SK-N-SH treated with all-trans-retinoic acid at 6 μM for 48 hours (cell line): ENCODE results near the gene FOXF2.

Experiments
- ATAC-seq: fragments of 200-7000 bp; cut with Tn5 transposase; 3 replicates; pipeline ENCODE4 v1.9.1; 2020; ENCODE audit warnings: mild to moderate bottlenecking, moderate library complexity
- BACH2 ChIP-seq: fragments of 250-450 bp; sonication (Bioruptor Pico); IDR thresholded peaks from 2 replicates; pipeline ENCODE4 v1.9.0; 2021; ENCODE audit warnings: mild to moderate bottlenecking, borderline replicate concordance
- CSDC2 ChIP-seq: fragments of 250-450 bp; sonication (Bioruptor Pico); IDR thresholded peaks from 2 replicates; pipeline ENCODE4 v1.5.0; 2020; ENCODE audit warnings: mild to moderate bottlenecking, moderate library complexity
- ESRRG ChIP-seq: fragments of 250-450 bp; sonication (Bioruptor Pico); IDR thresholded peaks from 2 replicates; pipeline ENCODE4 v1.6.1; 2021; ENCODE audit warnings: mild to moderate bottlenecking
- GLIS3 ChIP-seq: fragments of 250-450 bp; sonication (Bioruptor Pico); IDR thresholded peaks from 2 replicates; pipeline ENCODE4 v1.5.0; 2020; ENCODE audit warnings: mild to moderate bottlenecking, moderate library complexity
- ISL1 ChIP-seq: fragments of 250-450 bp; sonication (Bioruptor Pico); IDR thresholded peaks from 2 replicates; pipeline ENCODE4 v2.1.2; 2022; ENCODE audit warnings: mild to moderate bottlenecking, moderate library complexity
- PPARA ChIP-seq: fragments of 250-450 bp; sonication (Bioruptor Pico); IDR thresholded peaks from 2 replicates; pipeline ENCODE4 v1.5.0; 2020; ENCODE audit warnings: mild to moderate bottlenecking, borderline replicate concordance
- RARB ChIP-seq: fragments of 250-450 bp; sonication (Bioruptor Pico); IDR thresholded peaks from 2 replicates; pipeline ENCODE4 v1.8.0; 2021; ENCODE audit warnings: mild to moderate bottlenecking, moderate library complexity
- SNAI2 ChIP-seq: fragments of 250-450 bp; sonication (Bioruptor Pico); IDR thresholded peaks from 2 replicates; pipeline ENCODE4 v1.5.0; 2020; ENCODE audit warnings: mild to moderate bottlenecking, moderate library complexity
- TCF4 ChIP-seq: fragments of 250-450 bp; sonication (Bioruptor Pico); IDR thresholded peaks from 2 replicates; pipeline ENCODE4 v1.8.0; 2021; ENCODE audit warnings: mild to moderate bottlenecking, moderate library complexity, borderline replicate concordance
- TOX ChIP-seq: fragments of 250-450 bp; sonication (Bioruptor Pico); IDR thresholded peaks from 2 replicates; pipeline ENCODE4 v1.8.0; 2021; ENCODE audit warnings: mild to moderate bottlenecking, moderate library complexity, borderline replicate concordance
- ZC3H10 ChIP-seq: fragments of 250-450 bp; sonication (Bioruptor Pico); IDR thresholded peaks from 2 replicates; pipeline ENCODE4 v1.5.1; 2021; ENCODE audit warnings: mild to moderate bottlenecking, moderate library complexity
- ZFP3 ChIP-seq: fragments of 250-450 bp; sonication (Bioruptor Pico); IDR thresholded peaks from 2 replicates; pipeline ENCODE4 v1.5.0; 2020; ENCODE audit warnings: mild to moderate bottlenecking, moderate library complexity
- ZFP30 ChIP-seq: fragments of 450-650 bp; formaldehyde crosslinking; IDR thresholded peaks from 2 replicates; pipeline ENCODE4 v1.5.0; 2022; ENCODE audit warnings: mild to moderate bottlenecking, moderate library complexity
- ZNF70 ChIP-seq: fragments of 450-650 bp; formaldehyde crosslinking; IDR thresholded peaks from 2 replicates; pipeline ENCODE4 v1.5.0; 2020; ENCODE audit warnings: mild to moderate bottlenecking, moderate library complexity
- TF ChIP-seq, protein P1 (sequence below): fragments of 250-450 bp; sonication (Bioruptor Pico); IDR thresholded peaks from 2 replicates; pipeline ENCODE4 v1.5.0; 2020; ENCODE audit warnings: mild to moderate bottlenecking, moderate library complexity
- TF ChIP-seq, protein P2 (sequence below): fragments of 250-450 bp; sonication (Bioruptor Pico); IDR thresholded peaks from 2 replicates; pipeline ENCODE4 v1.5.1; 2020; ENCODE audit warnings: low read depth, mild to moderate bottlenecking, moderate library complexity
- TF ChIP-seq, protein P3 (sequence below): fragments of 250-450 bp; sonication (Bioruptor Pico); IDR thresholded peaks from 2 replicates; pipeline ENCODE4 v1.5.1; 2021; ENCODE audit warnings: mild to moderate bottlenecking, moderate library complexity
- TF ChIP-seq, protein P4 (sequence below): fragments of 250-450 bp; sonication (Bioruptor Pico); IDR thresholded peaks from 2 replicates; pipeline ENCODE4 v1.8.0; 2021; ENCODE audit warnings: low read depth, mild to moderate bottlenecking, moderate library complexity, borderline replicate concordance
- TF ChIP-seq, protein P5 (sequence below): fragments of 250-450 bp; sonication (Bioruptor Pico); IDR thresholded peaks from 2 replicates; pipeline ENCODE4 v1.8.0; 2020; ENCODE audit warnings: mild to moderate bottlenecking, moderate library complexity, borderline replicate concordance

Gene FOXF2

DNA sequence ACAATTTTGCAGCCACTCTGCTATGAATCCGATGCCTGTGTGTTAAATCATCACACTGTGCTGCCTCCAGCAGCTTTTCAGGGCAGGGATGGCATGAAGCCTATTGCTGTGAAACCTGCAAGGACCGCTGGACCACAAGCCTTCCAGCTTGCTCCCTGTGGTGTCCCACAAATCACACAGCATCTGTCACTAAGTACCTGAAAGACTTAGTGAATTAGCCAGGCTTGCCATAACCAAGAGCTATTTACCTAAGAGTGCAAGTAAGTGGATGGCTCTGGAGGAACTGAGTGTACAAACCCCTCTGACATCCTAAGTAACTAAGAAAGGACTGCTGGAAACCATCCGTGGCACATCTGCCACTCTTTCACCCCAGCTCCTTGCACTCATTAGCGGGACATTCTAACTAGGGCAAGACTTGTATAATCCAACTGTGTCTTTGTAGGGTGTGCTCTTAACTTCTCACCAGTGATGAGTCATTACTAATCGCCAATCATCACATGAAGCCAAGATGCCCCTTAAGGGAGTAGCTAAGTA, 42.8 kb upstream of the FOXF2 start (continued):
- TF ChIP-seq, protein P1, sequence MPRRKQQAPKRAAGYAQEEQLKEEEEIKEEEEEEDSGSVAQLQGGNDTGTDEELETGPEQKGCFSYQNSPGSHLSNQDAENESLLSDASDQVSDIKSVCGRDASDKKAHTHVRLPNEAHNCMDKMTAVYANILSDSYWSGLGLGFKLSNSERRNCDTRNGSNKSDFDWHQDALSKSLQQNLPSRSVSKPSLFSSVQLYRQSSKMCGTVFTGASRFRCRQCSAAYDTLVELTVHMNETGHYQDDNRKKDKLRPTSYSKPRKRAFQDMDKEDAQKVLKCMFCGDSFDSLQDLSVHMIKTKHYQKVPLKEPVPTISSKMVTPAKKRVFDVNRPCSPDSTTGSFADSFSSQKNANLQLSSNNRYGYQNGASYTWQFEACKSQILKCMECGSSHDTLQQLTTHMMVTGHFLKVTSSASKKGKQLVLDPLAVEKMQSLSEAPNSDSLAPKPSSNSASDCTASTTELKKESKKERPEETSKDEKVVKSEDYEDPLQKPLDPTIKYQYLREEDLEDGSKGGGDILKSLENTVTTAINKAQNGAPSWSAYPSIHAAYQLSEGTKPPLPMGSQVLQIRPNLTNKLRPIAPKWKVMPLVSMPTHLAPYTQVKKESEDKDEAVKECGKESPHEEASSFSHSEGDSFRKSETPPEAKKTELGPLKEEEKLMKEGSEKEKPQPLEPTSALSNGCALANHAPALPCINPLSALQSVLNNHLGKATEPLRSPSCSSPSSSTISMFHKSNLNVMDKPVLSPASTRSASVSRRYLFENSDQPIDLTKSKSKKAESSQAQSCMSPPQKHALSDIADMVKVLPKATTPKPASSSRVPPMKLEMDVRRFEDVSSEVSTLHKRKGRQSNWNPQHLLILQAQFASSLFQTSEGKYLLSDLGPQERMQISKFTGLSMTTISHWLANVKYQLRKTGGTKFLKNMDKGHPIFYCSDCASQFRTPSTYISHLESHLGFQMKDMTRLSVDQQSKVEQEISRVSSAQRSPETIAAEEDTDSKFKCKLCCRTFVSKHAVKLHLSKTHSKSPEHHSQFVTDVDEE: no peak
- no peak for TF ChIP-seq ISL1 (CRISPR knock-in tag)

DNA sequence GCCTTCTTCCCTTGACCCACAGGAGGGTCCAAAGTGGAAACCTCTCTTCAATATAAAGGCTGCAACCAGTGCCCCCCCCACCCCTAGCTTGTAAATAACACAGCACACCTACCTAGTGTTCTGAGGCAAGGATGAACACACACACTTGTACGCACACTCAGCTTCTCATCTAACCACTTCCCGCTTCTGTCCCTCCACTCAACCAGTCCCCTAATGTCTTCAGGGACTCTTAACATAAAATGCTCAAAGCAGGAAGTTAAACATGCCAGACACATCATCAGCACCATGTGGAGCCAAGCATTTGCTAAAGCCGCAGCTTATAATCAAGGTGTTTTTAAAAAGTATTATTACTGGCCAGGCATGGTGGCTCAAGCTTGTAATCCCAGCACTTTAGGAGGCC, 42.2 kb upstream of the FOXF2 start:
- TF ChIP-seq ZFP30 (CRISPR knock-in tag): no peak
- no peak for TF ChIP-seq ESRRG (CRISPR knock-in tag)
- TF ChIP-seq TCF4: no peak
- TF ChIP-seq SNAI2: no peak
- no peak for TF ChIP-seq ZFP3
- TF ChIP-seq, protein P2, sequence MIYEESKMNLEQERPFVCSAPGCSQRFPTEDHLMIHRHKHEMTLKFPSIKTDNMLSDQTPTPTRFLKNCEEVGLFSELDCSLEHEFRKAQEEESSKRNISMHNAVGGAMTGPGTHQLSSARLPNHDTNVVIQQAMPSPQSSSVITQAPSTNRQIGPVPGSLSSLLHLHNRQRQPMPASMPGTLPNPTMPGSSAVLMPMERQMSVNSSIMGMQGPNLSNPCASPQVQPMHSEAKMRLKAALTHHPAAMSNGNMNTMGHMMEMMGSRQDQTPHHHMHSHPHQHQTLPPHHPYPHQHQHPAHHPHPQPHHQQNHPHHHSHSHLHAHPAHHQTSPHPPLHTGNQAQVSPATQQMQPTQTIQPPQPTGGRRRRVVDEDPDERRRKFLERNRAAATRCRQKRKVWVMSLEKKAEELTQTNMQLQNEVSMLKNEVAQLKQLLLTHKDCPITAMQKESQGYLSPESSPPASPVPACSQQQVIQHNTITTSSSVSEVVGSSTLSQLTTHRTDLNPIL (CRISPR knock-in tag): no peak
- TF ChIP-seq GLIS3 (CRISPR knock-in tag): no peak
- no peak for TF ChIP-seq RARB (CRISPR knock-in tag)
- TF ChIP-seq ZNF70 (CRISPR knock-in tag): no peak
- no peak for TF ChIP-seq ZC3H10 (CRISPR knock-in tag)
- TF ChIP-seq, protein P3, sequence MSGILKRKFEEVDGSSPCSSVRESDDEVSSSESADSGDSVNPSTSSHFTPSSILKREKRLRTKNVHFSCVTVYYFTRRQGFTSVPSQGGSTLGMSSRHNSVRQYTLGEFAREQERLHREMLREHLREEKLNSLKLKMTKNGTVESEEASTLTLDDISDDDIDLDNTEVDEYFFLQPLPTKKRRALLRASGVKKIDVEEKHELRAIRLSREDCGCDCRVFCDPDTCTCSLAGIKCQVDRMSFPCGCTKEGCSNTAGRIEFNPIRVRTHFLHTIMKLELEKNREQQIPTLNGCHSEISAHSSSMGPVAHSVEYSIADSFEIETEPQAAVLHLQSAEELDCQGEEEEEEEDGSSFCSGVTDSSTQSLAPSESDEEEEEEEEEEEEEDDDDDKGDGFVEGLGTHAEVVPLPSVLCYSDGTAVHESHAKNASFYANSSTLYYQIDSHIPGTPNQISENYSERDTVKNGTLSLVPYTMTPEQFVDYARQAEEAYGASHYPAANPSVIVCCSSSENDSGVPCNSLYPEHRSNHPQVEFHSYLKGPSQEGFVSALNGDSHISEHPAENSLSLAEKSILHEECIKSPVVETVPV (CRISPR knock-in tag): no peak
- TF ChIP-seq PPARA (CRISPR knock-in tag): no peak
- TF ChIP-seq, protein P4, sequence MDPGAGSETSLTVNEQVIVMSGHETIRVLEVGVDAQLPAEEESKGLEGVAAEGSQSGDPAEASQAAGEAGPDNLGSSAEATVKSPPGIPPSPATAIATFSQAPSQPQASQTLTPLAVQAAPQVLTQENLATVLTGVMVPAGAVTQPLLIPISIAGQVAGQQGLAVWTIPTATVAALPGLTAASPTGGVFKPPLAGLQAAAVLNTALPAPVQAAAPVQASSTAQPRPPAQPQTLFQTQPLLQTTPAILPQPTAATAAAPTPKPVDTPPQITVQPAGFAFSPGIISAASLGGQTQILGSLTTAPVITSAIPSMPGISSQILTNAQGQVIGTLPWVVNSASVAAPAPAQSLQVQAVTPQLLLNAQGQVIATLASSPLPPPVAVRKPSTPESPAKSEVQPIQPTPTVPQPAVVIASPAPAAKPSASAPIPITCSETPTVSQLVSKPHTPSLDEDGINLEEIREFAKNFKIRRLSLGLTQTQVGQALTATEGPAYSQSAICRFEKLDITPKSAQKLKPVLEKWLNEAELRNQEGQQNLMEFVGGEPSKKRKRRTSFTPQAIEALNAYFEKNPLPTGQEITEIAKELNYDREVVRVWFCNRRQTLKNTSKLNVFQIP (CRISPR knock-in tag): no peak
- TF ChIP-seq, protein P1: no peak
- no peak for TF ChIP-seq CSDC2
- TF ChIP-seq, protein P5, sequence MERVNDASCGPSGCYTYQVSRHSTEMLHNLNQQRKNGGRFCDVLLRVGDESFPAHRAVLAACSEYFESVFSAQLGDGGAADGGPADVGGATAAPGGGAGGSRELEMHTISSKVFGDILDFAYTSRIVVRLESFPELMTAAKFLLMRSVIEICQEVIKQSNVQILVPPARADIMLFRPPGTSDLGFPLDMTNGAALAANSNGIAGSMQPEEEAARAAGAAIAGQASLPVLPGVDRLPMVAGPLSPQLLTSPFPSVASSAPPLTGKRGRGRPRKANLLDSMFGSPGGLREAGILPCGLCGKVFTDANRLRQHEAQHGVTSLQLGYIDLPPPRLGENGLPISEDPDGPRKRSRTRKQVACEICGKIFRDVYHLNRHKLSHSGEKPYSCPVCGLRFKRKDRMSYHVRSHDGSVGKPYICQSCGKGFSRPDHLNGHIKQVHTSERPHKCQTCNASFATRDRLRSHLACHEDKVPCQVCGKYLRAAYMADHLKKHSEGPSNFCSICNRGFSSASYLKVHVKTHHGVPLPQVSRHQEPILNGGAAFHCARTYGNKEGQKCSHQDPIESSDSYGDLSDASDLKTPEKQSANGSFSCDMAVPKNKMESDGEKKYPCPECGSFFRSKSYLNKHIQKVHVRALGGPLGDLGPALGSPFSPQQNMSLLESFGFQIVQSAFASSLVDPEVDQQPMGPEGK (CRISPR knock-in tag): no peak
- no peak for TF ChIP-seq BACH2 (CRISPR knock-in tag)
- no peak for ATAC-seq

DNA sequence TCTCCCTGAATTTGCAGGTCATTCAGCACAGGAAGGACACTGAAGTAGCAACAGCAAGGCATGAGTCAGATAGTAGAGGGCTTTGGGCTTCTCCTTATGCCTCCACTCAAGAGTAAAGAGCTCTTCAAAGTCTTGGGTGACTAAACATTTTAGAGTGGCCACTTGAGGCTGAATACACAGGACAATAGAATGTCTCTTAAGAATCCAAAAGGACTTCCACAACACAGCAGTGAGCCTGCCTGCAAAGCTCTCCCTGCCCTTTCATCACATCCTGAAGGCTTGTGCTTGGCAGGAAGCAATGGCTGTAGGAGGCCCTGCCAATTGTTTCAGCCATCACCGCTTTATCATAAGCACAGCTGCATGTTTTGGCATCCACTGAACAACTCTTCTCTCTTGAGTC, 40.7 kb upstream of the FOXF2 start:
- no peak for ATAC-seq
- TF ChIP-seq ZFP30 (CRISPR knock-in tag) (no peak), TOX (CRISPR knock-in tag) (no peak), RARB (CRISPR knock-in tag) (no peak)
